Skeletal muscle cell (primary cell): Measurements from ENCODE around the gene SLC9A3.
"Not testable (repeated sequence)": the region's sequence is repeated elsewhere in the genome, so short reads cannot be mapped to it uniquely, and the experiment has no call there.

ENCODE experiments used
- DNase-seq: peaks from one replicate; pipeline ENCODE4 v3.0.0-alpha.2; 2010; ENCODE audit warnings: low read depth
- H3K4me3 ChIP-seq: 2 replicates; pipeline ENCODE4 v1.5.1; 2011; ENCODE audit warnings: low read depth, mild to moderate bottlenecking, control low read depth, low read length, moderate library complexity

The SLC9A3 gene

DNA sequence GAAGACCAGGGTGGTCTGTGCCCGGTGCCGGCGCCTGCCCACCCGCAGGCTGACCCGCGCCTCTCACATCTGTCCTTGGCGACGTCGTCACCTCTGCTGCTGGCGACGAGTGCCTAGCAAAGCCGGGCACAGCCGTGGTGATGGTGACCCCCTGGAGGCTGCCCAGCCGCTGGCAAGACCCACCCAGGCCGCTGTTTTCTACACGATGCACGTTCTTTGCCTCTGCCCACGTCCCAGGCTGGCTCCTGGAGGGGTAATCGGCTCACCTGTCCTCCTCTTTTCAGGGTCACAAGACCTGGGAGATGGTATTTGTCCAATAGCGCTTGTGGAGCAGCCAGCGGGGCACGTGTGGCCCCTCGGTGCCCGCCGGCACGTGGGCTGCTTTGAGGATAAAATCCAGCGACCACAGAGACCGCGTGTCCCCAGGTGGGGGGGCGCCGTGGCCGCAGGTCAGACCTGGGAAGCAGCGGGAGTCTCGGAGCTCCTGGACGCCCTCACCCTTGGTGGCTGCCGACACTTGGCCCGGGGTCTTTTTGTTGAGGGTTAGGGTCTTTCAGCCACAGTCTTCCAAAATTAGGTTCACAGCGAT is 29.5 kb downstream of the SLC9A3 start:
- no peak overlapping the region for H3K4me3 ChIP-seq
- no peak for DNase-seq

DNA sequence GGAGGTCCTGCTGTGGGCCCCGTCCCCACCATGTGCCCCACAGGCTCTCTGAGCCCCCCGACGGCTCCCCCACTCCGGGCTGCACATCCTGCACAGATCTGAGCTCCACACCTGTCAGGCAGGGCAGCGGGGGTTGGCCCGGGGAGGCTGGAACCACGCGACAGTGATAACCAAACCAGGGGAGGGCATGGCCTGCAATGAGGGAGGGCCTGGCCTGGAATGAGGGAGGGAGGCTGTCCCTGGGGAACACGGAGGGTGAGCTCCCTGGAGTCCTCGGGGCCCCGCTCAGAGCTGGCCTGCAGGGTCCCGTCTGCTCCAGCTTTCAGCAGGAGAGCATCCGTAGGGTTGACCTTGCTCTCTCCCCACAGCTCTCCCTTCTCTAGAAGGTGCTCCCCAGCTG is 30.5 kb downstream of the SLC9A3 start:
- no peak for DNase-seq
- no peak overlapping the region for H3K4me3 ChIP-seq

DNA sequence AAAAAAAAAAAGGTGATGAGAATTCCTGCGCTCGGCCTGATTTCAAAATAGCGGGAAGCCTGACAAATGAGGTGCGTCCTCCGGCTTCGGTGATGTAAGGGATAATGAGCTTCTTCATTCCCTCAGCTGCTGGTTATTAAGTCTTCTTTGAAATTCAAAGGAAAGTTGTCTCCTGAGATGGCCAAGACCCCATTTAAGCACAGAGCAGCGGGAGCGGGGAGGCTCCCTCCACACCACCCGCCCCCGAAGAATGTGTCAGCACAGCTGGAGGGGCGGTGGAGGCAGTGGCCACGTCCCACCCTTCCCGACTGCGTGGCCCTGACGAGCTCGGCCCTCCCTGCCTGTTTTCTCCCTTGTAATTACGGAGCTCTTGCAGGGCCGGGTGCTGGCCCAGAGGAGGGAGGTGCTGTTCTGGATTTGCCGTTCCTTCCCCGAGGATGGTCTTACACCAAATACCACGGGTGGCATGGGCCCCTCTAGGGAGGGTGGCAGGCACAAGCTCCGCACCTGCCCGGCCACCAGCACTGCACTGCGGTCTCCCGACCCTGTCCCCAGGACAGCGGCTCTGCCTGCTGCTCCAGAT is 31.0 kb downstream of the SLC9A3 start:
- DNase-seq = no peak
- H3K4me3 ChIP-seq = no peak overlapping the region

DNA sequence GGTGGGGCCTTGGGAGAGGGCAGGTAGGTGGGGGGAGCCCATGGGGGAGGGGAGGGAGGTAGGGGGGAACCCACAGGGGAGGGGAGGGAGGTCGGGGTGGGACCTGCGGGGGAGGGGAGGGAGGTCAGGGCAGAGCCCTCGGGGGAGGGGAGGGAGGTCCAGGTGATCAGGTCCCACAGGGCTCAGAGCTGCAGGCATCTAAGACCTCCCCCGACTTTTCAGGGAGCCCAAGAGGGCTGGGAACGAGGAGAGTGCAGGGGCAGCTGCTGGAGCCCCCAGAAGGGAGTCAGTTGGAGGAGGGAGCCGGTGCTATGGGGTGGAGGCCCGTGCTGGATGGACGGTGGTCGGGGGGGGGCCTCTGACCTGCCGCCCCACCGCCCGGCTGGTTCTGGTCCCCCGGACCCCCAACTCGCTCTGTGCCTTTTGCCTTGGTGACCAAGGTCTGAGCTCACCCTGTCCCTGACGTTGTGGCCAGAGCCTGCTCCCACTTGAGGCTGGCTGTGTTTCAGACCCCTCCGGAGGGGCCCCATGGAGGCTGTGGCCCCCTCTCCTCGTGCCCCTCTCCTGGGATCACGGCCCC is 31.8 kb downstream of the SLC9A3 start:
- no peak overlapping the region for H3K4me3 ChIP-seq
- DNase-seq = no peak

DNA sequence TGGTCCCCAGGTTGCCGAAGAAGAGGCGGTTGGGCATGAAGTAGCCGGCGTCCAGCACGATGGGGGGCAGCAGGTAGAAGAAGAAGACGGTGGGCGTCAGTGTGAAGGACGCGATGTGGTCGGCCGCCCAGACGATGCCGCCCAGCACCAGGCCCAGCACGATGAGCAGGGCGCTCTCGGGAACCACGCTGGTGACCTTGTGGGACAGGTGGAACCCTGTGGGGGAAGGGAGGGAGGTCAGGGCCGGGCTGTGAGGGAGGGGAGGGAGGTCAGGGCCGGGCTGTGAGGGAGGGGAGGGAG is 32.4 kb downstream of the SLC9A3 start:
- H3K4me3 ChIP-seq = no peak overlapping the region

DNA sequence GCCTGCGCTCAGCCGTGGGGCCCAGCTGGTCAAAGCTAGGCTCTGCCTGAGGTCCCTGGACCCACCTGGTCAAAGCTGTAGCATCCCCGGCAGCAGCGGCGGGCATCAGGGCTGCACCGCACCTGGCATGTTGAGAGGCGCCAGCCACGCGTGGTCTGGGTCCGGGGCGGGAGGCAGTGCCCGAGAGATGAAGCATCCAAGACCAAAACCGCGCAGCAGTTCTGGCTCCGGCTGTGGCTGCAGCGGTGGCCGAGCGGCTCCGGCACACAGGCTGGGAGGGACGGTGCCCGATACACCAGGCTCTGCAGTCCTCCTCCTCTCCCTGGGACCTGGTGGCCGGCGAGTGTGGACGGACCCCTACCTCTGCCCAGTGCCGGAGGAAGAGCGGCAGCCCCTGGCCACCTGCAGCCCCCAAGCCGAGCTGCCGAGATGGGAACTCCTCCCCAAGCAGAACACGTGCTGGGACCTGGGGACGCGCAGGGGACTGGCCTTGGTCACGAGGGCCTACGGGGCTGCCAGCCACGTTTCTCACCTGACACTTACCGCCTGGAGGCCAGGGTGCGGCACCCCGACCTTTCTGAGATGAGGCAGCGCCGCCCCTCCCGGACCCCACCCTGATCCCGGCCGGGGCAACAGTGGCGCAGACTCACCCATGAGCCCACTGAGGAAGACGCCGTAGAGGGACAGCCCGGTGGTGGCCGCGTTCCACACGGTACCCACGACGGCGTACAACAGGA is 33.0 kb downstream of the SLC9A3 start:
- H3K4me3 ChIP-seq = no peak overlapping the region
- DNase-seq = no peak

More for the DNA sequence above, 32.4 kb downstream of the SLC9A3 start:
- no peak for DNase-seq

DNA sequence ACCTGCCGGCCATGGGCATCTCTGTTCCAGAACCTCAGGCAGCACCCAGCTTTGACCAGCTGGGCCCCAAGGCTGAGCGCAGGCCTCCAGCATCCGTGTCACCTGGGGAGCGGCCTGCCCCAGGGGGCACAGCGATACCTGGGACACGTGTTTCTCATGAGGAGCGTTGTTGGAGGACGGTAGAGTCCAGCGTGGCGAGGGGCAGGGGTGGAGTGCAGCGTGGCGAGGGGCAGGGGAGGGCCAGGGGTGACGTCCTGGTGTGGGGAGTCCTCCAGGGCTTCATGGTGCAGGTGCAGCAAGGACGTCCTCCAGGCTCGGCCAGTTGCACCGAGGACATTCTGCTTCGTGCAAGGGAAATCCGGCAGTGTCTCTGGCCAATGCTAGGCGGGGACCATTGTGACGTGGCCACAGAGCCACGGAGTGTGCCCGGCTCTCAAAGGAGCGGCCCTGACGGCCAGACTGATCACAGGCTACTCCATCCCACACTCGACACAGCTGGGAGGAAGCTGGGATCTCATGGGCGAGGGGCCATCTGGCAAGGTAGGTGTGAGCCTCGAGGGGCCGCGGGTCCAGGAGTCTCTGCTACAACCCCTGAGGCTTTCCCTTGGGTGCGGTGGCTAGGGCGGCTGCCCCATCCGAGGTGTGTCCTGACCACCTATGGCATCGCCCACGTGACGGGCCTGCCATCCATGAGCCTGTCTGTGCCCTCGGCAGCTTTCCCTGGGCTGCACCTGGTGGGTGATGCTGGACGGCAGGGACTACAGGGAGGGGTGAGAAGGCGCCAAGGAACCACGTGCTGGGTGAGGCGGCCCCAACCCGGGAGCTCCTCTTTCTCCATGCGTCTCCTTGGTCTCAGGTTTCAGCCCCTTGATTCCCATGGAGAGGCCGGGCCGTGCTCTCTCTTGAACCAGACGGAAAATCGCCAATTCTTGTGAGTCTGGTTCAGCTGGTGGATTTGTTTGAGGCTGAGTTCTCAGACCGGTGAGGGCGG is 33.8 kb downstream of the SLC9A3 start:
- H3K4me3 ChIP-seq = no peak overlapping the region
- no peak for DNase-seq

DNA sequence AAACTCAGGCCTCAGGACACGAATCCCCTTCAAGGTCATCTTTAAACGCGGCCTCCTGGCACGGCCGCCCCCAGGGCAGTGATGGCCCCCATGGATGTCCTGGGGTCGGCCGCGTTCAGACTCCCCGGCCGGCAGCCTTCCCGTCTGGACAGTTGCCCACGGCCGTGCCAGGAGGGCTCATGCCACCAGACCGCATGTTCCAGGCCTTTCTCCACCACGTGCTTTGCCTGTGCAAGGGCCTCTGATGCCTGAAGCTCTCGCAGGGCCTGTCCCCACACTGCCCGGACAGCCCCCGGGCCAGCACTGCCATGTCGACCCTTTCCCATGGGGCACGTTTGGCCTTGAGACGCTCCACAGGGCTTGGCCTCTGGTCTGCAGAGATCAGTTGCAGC is 34.6 kb downstream of the SLC9A3 start:
- DNase-seq = no peak
- H3K4me3 ChIP-seq = no peak overlapping the region

DNA sequence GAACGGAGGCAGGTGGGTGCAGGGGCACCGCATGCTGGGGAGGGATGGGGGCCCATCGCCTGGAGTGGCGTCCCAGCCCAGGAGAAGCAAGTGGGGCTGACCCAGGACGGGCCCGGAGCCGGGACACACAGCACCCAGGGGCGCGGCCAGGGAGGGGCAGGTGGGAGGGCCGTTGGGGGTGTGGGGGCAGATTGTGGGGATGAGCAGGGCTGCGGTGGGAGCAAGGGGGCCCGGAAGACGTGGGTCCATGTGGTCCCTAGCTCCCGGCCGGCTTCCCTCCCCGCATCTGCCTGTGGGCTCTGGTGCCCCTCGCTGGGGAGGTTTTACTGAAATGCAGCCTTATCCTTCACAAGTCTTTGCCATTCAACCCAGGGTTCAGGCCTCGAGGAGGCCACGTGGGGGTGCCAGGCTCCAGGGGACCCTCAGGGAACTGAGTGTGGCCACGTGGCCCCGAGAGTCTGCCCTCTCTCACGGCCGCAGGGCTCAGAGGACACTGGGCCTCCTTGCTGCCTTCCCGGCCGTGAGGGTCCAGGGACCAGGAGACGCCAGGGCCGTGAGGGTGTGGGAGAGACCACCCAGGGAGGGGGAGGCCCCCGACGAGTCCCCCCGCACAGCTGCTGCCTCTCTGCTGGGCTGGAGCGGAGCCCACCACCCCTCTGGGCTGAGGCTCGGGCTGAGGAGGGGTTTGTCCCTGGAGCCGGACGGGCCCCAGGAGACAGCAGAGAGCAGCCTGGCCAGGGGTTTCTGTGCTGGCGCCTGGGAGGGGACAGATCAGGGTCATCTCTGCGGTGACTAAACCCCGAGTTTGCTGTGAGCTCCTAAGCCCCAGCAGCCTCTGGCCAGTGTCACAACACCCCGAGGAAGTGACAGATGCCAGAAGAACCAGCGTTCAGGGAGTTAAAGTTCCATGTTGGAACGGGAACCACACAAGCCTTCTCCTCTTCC is 35.2 kb downstream of the SLC9A3 start:
- no peak for DNase-seq
- no peak overlapping the region for H3K4me3 ChIP-seq

DNA sequence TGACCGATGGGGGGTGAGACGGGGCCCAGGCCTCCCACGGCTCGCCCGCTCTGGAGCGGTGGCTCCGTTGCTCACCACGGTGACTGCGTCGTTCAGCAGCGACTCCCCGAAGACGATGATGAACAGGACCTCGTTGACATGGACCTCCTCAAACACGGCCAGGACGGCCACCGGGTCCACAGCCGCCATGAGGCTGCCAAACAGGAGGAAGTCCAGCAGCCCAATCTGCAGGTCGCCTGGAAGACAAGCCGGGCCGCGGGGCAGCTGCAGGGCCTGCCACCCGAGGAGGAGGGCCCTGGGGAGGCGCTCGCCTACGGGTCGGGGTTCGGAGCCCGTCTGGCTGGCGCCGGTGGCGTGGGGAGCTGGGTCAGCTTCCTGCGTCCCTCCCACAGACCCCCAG is 36.0 kb downstream of the SLC9A3 start:
- no peak overlapping the region for H3K4me3 ChIP-seq
- no peak for DNase-seq

DNA sequence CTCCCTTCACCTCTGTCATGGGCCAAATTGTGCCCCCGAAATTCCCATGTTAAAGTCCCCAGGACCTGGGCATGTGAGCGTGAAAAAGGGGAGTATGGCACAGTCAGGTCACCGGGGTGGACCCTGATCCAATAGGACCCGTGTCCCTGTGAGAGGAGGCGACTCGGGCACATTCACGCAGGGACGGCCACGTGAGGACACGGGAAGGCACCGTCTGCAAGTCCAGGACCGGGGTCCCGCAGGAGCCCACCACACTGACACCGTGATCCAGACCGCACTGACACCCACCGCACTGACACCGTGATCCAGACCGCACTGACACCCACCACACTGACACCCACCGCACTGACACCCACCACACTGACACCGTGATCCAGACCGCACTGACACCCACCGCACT is 37.7 kb downstream of the SLC9A3 start:
- H3K4me3 ChIP-seq, DNase-seq: not testable (repeated sequence)

DNA sequence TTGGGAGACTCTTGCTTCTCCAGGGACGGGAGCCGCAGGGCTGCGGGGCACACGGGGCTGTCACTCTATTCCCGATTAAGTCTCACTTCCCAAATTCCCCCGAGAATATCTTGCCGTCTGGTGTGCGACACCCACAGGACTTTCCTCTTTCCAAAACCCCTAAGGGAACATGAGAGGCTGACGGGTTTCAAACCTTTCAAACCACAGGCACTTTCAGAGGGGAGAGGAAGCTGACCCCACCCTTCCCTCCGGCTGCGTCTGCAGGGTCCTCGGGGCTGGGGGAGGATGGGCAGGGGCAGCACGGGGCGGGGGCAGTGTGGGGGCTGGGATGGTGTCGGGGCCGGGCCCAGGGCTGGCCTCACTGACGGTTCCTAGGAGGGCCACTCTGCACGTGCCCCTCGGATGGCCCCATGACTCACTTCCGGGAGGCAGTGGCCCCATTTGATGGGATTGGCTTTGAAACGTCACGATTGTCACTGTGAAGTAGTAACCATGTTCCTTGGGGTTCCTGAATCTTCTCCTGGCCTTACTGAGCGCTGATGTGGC is 38.2 kb downstream of the SLC9A3 start:
- H3K4me3 ChIP-seq = no peak overlapping the region

DNA sequence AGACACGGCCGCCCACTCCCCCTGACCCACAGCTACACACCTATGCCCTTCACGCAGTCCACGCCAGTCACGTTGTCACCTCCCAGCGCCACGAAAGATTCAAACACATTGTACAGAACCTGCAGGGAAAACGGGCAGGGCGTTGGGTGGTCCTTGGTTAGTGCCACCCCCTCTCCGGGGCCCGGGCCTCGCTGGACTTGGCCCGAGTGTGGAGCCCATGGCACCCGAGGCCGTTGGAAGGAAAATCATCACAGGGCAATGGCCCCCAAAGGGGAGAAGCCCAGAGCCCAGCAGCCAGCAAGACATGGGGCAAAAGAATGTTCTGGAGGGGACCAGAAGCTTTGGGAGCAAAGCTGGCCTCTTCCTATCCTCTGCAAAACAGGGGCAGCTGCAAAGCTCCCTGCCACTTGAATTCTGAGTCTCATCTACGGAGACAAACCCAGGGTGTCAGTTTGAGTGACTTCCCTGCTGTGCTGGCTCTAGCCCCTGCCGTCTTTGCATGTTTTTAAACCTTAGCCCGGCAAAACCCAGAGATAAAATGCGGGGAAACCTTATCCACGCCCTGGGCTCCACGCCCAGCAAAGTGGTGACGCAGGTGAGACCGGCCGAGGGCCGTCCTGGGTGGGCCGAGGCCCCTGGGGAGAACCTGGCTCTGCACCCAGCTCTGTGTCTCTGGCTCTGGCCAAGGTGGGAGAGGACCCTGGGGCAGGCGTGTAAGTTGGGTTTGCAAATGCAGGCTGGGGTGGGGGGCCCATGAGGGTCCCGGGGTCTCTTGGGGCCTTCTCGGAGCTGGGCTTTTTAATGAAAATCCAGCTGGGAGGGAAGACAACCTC is 38.9 kb downstream of the SLC9A3 start:
- no peak overlapping the region for H3K4me3 ChIP-seq
- DNase-seq = no peak

More for the DNA sequence above, 38.2 kb downstream of the SLC9A3 start:
- no peak for DNase-seq

DNA sequence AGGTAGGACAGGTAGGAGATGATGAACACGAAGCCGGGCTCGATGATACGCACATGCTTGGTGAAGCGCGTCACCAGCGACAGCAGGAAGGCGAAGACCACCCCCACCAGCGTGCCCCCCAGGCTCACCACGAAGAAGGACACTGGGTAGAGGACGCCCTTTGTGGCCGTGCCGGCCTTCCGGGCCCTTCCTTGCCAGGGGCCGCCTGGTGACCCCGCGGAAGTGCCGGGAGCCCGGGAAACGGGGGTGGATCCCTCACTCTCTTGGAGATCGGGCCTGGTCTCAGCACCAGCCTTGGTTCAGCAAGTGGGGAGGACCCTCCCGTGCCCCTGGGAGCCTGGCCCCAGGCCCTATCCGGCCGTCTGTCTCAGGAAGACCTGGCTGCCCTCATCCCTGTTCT is 39.7 kb downstream of the SLC9A3 start:
- DNase-seq = no peak
- H3K4me3 ChIP-seq = no peak overlapping the region

DNA sequence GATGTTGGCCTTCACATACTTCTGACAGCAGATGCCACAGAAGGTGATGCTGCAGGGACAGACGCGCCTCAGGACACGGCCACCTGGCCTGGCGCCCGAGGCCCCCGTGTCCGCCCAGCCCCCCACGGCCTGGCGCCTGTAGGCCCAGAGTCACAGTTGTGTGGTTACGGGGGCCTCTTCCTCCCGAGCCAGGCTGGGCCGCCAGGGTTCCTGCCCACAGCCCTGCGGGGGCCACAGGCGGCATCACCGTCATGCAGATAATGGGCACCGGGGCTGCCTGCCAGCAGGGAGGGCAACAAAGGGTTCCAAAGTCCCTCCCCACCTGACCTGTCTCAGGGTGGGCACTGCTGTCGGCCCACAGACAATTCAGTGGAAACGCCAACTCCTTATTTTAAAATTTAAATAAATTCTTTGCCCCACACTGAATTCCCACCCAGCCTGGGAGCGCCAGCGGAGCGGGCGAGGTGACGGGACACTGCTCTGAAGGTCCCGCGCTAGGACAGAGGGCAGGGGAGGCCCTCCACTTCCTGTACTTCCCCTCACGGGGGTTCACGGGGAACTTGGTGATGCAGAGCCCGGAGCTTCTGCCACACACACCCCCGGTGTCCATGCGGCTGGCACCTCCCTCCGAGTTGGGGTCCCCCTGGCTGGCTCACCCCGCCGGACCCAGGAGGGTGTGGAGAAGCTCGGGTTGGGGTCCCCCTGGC is 40.7 kb downstream of the SLC9A3 start:
- no peak for DNase-seq
- no peak overlapping the region for H3K4me3 ChIP-seq

DNA sequence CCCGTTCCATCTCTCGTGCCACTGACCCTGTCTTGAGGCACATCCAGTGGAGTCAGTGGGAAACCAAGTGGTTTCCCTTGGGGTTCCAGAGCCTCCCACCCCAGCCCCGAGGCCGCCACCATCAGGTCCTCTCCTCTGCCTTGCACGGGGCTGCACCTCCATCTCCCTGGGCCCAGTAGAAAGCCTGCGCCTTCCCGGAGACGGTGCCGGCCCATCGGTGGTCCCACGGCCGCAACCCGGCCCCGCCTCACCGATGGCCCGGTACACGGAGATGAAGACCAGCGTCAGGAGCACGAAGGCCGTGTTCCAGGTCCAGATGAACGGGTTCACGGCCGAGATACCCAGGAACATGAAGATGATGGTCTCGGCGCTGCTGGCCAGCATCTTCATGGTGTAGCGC is 41.2 kb downstream of the SLC9A3 start:
- no peak overlapping the region for H3K4me3 ChIP-seq
- no peak for DNase-seq

DNA sequence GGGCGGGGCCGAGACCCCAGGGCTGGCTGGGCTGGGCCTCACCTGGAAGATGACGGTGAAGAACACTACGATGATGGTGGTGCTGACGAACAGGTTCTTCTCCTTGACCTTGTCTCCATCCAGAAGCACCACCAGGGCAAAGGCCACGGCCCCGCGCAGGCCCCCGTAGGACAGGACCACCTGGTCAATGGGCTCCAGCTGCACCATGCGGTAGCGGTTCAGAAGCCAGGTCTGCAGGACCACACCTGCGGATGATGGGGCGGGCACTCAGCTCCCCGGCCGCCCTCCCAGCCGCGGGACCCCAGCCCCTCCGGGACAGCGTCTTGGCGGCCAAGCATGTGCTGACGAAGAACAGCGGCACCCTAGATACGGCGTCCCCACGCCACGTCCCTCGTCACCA is 41.7 kb downstream of the SLC9A3 start:
- H3K4me3 ChIP-seq = no peak overlapping the region
- no peak for DNase-seq
